Esophagus squamous epithelium (tissue), 4 donors: ENCODE data around the gene FNBP1.

Experiments used
- POLR2A ChIP-seq, 4 donors: fragments of 450-650 bp; IDR thresholded peaks; one replicate each; pipeline ENCODE4 v1.6.1; 2017; ENCODE audit warnings: antibody characterized with exemption in 4 of 4, mild to moderate bottlenecking in 4 of 4, moderate library complexity in 3 of 4
- TF ChIP-seq, protein P1 (sequence below), 6 experiments: fragments of 450-650 bp in 4 of 6; fragments of 200-600 bp in 2 of 6; sonication (generic) in 2 of 6; IDR thresholded peaks; one replicate each; pipeline ENCODE4 v1.5.1; 2016 to 2019; ENCODE audit warnings: antibody characterized with exemption in 6 of 6, mild to moderate bottlenecking in 4 of 6, moderate library complexity in 4 of 6

DNA sequence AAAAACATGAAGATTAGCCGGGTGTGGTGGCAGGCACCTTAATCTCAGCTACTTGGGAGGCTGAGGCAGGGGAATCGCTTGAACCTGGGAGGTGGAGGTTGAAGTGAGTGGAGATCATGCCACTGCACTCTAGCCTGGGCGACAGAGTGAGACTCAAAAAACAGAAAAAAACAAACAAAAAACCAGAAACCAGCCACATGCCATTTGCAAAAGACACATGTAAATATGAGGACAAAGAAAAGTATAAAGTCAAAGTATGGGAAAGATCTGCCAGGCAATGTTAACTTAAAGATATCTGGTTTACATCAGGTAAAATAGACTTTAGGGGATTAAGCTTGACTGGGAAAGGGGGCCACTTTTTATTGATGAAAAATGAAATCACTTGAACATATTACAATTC is 90.7 kb downstream of the FNBP1 start:
- TF ChIP-seq, protein P1, sequence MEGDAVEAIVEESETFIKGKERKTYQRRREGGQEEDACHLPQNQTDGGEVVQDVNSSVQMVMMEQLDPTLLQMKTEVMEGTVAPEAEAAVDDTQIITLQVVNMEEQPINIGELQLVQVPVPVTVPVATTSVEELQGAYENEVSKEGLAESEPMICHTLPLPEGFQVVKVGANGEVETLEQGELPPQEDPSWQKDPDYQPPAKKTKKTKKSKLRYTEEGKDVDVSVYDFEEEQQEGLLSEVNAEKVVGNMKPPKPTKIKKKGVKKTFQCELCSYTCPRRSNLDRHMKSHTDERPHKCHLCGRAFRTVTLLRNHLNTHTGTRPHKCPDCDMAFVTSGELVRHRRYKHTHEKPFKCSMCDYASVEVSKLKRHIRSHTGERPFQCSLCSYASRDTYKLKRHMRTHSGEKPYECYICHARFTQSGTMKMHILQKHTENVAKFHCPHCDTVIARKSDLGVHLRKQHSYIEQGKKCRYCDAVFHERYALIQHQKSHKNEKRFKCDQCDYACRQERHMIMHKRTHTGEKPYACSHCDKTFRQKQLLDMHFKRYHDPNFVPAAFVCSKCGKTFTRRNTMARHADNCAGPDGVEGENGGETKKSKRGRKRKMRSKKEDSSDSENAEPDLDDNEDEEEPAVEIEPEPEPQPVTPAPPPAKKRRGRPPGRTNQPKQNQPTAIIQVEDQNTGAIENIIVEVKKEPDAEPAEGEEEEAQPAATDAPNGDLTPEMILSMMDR (IDR thresholded peaks at IDR 0.05), result no peak
- TF ChIP-seq POLR2A (IDR thresholded peaks at IDR 0.05), result no peak
